ENCODE data around the gene APBB2.

APBB2 gene

GRCh38 chr4:41028392-41029076 lies 185.8 kb downstream of the APBB2 start:
- TF ChIP-seq CTCF (IDR thresholded peaks at IDR 0.05; ENCODE audit: extremely low read depth, missing control alignments) = no peak
- no peak for DNase-seq (ENCODE audit: low spot score)

GRCh38 chr4:41026971-41027370 lies 187.4 kb downstream of the APBB2 start:
- no peak for DNase-seq (ENCODE audit: low spot score)
- TF ChIP-seq CTCF (IDR thresholded peaks at IDR 0.05; ENCODE audit: extremely low read depth, missing control alignments) = no peak

- no peak for TF ChIP-seq CTCF (IDR thresholded peaks at IDR 0.05; ENCODE audit: extremely low read depth, missing control alignments)
- DNase-seq (ENCODE audit: low spot score) = no peak
These were observed 188.5 kb downstream of the APBB2 start for GRCh38 chr4:41025824-41026223.

GRCh38 chr4:41024556-41025491 lies 189.5 kb downstream of the APBB2 start:
- DNase-seq (ENCODE audit: low spot score) = no peak
- TF ChIP-seq CTCF (IDR thresholded peaks at IDR 0.05; ENCODE audit: extremely low read depth, missing control alignments) = no peak

- no peak for TF ChIP-seq CTCF (IDR thresholded peaks at IDR 0.05; ENCODE audit: extremely low read depth, missing control alignments)
- DNase-seq (ENCODE audit: low spot score) = no peak
These were observed 192.2 kb downstream of the APBB2 start for GRCh38 chr4:41022116-41022515.

GRCh38 chr4:41015016-41015675 lies 199.2 kb downstream of the APBB2 start:
- no peak for TF ChIP-seq CTCF (IDR thresholded peaks at IDR 0.05; ENCODE audit: extremely low read depth, missing control alignments)
- DNase-seq (ENCODE audit: low spot score) = no peak

- no peak for DNase-seq (ENCODE audit: low spot score)
- TF ChIP-seq CTCF (IDR thresholded peaks at IDR 0.05; ENCODE audit: extremely low read depth, missing control alignments) = no peak
These were observed 200.2 kb downstream of the APBB2 start for GRCh38 chr4:41014158-41014557.

Measured in GM20000 (cell line).